SJCRH30 (cell line): ENCODE results near the gene PPP1R26. TPM values are rescaled to one million over a fixed set of nuclear protein-coding genes. Genes with fewer than 3 reads are reported as not detected.

Source experiments
- total RNA-seq: library from RNA; depleted of rRNA; stranded (reverse); fragments of >200 nt; shearing (Covaris generic); gene quantifications from 2 replicates; pipeline ENCODE4 v1.2.3, GENCODE V29; 2014; rRNA removed

Gene PPP1R26
- total RNA-seq, 1 experiment from 2014 or later = 7.6 TPM

Other genes starting within 250 kb of the PPP1R26 start
- gene MRPS2, start 20.9 kb downstream of the PPP1R26 start, total RNA-seq = 68.0 and 68.6 TPM in 2 replicates
- not detected in 2 replicates for gene LCN1, start 41.7 kb downstream of the PPP1R26 start, total RNA-seq
- gene OBP2A, start 66.3 kb downstream of the PPP1R26 start, total RNA-seq = not detected in 2 replicates
- not detected in 2 replicates for gene PAEP, start 82.0 kb downstream of the PPP1R26 start, total RNA-seq
- not detected in 2 replicates for gene GLT6D1, start 159.8 kb downstream of the PPP1R26 start, total RNA-seq
- not detected in 2 replicates for gene LCN9, start 183.5 kb downstream of the PPP1R26 start, total RNA-seq
- 2.1 and 2.4 TPM in 2 replicates for gene SOHLH1, start 219.7 kb downstream of the PPP1R26 start, total RNA-seq
- 0.33 and 0.51 TPM in 2 replicates for gene KCNT1, start 222.4 kb downstream of the PPP1R26 start, total RNA-seq